Panc1 (cell line): ENCODE measurements around the gene TRIM3.

ENCODE experiments used
- POLR2AphosphoS5 ChIP-seq: IDR thresholded peaks from 2 replicates; pipeline ENCODE4 v1.6.1; 2012; ENCODE audit warnings: mild to moderate bottlenecking, low read depth, low read length, moderate library complexity
- TF ChIP-seq, protein P1 (sequence below): fragments of 450-650 bp; IDR thresholded peaks from 2 replicates; pipeline ENCODE4 v1.5.1; 2017; ENCODE audit warnings: mild to moderate bottlenecking
- TF ChIP-seq, protein P2 (sequence below), 2 experiments: IDR thresholded peaks; 2 replicates each; pipeline ENCODE4 v1.6.1; 2011 to 2012; ENCODE audit warnings: low read depth in 2 of 2, control low read depth in 1 of 2, low read length in 1 of 2, mild to moderate bottlenecking in 1 of 2, moderate library complexity in 1 of 2; ENCODE audit not compliant: insufficient read depth in 1 of 2

DNA sequence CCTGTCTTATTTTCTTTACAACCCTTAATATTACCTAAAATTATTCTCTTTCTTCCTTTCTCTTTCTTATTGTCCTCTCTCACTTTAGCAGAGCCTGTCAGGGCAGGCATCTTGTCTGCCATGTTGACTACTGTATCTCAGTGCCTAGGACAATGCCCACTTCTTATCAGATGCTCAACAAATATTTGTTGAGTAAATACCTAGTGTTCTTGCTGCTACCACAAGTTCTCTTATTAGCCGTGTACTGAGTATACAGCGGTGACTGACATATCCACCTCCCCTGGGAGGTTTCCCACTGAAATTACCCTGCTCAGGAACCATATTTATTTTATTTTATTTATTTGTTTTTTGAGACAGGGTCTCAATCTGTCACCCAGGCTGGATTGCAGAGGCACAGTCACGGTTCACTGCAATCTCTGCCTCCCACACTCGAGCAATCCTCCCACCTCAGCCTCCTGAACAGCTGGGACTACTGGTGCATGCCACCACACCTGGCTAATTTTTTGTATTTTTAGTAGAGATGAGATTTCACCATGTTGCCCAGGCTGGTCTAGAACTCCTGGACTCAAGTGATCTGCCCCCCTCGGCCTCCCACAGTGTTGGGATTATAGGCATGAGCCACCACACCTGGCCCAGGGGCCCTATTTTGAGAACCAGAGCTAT is 39.6 kb downstream of the TRIM3 start:
- no peak for TF ChIP-seq POLR2AphosphoS5
- TF ChIP-seq, protein P1, sequence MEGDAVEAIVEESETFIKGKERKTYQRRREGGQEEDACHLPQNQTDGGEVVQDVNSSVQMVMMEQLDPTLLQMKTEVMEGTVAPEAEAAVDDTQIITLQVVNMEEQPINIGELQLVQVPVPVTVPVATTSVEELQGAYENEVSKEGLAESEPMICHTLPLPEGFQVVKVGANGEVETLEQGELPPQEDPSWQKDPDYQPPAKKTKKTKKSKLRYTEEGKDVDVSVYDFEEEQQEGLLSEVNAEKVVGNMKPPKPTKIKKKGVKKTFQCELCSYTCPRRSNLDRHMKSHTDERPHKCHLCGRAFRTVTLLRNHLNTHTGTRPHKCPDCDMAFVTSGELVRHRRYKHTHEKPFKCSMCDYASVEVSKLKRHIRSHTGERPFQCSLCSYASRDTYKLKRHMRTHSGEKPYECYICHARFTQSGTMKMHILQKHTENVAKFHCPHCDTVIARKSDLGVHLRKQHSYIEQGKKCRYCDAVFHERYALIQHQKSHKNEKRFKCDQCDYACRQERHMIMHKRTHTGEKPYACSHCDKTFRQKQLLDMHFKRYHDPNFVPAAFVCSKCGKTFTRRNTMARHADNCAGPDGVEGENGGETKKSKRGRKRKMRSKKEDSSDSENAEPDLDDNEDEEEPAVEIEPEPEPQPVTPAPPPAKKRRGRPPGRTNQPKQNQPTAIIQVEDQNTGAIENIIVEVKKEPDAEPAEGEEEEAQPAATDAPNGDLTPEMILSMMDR: no peak
- TF ChIP-seq, protein P2, sequence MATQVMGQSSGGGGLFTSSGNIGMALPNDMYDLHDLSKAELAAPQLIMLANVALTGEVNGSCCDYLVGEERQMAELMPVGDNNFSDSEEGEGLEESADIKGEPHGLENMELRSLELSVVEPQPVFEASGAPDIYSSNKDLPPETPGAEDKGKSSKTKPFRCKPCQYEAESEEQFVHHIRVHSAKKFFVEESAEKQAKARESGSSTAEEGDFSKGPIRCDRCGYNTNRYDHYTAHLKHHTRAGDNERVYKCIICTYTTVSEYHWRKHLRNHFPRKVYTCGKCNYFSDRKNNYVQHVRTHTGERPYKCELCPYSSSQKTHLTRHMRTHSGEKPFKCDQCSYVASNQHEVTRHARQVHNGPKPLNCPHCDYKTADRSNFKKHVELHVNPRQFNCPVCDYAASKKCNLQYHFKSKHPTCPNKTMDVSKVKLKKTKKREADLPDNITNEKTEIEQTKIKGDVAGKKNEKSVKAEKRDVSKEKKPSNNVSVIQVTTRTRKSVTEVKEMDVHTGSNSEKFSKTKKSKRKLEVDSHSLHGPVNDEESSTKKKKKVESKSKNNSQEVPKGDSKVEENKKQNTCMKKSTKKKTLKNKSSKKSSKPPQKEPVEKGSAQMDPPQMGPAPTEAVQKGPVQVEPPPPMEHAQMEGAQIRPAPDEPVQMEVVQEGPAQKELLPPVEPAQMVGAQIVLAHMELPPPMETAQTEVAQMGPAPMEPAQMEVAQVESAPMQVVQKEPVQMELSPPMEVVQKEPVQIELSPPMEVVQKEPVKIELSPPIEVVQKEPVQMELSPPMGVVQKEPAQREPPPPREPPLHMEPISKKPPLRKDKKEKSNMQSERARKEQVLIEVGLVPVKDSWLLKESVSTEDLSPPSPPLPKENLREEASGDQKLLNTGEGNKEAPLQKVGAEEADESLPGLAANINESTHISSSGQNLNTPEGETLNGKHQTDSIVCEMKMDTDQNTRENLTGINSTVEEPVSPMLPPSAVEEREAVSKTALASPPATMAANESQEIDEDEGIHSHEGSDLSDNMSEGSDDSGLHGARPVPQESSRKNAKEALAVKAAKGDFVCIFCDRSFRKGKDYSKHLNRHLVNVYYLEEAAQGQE (IDR thresholded peaks at IDR 0.05; ENCODE audit: insufficient read depth in 1 of 2, low read depth in 2 of 2, low read length in 1 of 2): no peak
